Muscle layer of colon (tissue), 2 donors: Measurements from ENCODE around the gene PRKCG.

Experiments
- H3K27ac ChIP-seq: one replicate; pipeline ENCODE4 v1.7.0; 2013; ENCODE audit warnings: low read depth, mild to moderate bottlenecking, low read length, moderate library complexity
- H3K27me3 ChIP-seq, 2 donors: one replicate each; pipeline ENCODE4 v1.7.0; 2013; ENCODE audit warnings: low read length in 2 of 2, mild to moderate bottlenecking in 2 of 2; ENCODE audit not compliant: insufficient read depth in 2 of 2, control insufficient read depth in 1 of 2
- H3K36me3 ChIP-seq: one replicate; pipeline ENCODE4 v1.7.0; 2013; ENCODE audit warnings: mild to moderate bottlenecking, low read length; ENCODE audit not compliant: insufficient read depth
- H3K4me1 ChIP-seq: one replicate; pipeline ENCODE4 v1.7.0; 2013; ENCODE audit warnings: mild to moderate bottlenecking, low read length; ENCODE audit not compliant: insufficient read depth
- H3K4me3 ChIP-seq, 2 donors: one replicate each; pipeline ENCODE4 v1.7.0; 2013; ENCODE audit warnings: low read length in 2 of 2, low read depth in 1 of 2, mild to moderate bottlenecking in 1 of 2, moderate library complexity in 1 of 2
- H3K9ac ChIP-seq: one replicate; pipeline ENCODE4 v1.7.0; 2013; ENCODE audit warnings: low read length
- H3K9me3 ChIP-seq: one replicate; pipeline ENCODE4 v1.7.0; 2013; ENCODE audit warnings: mild to moderate bottlenecking, low read length
- donor health status: abdominal sarcoma.
- donor health status: Adenocarcinoma of cecum.

The PRKCG gene

GRCh38 chr19:53883741-53884140 lies 1.7 kb downstream of the PRKCG start:
- H3K9ac ChIP-seq, result no peak overlapping the region
- no peak overlapping the region for H3K4me3 ChIP-seq
- H3K27me3 ChIP-seq, result peaks cover 49 to 54% of the 10 kb centered on the region in 2 donors
- peaks cover 22% of the 10 kb centered on the region for H3K4me1 ChIP-seq
- no peaks in the 10 kb centered on the region for H3K36me3 ChIP-seq
- H3K27ac ChIP-seq, result no peak overlapping the region
- no peaks in the 10 kb centered on the region for H3K9me3 ChIP-seq

GRCh38 chr19:53884256-53884655 lies 2.3 kb downstream of the PRKCG start:
- Histone ChIP-seq H3K9ac (no peak overlapping the region), H3K4me3 (no peak overlapping the region), H3K4me1 (peaks cover 17% of the 10 kb centered on the region), H3K9me3 (no peaks in the 10 kb centered on the region), H3K36me3 (no peaks in the 10 kb centered on the region), H3K27ac (no peak overlapping the region), H3K27me3 (peaks cover 49% of the 10 kb centered on the region in 2 donors)

GRCh38 chr19:53885036-53885435 lies 3.0 kb downstream of the PRKCG start:
- Histone ChIP-seq H3K27me3 (peaks cover 42 to 49% of the 10 kb centered on the region in 2 donors), H3K36me3 (no peaks in the 10 kb centered on the region), H3K27ac (no peak overlapping the region), H3K4me1 (peaks cover 12% of the 10 kb centered on the region), H3K9ac (no peak overlapping the region), H3K9me3 (no peaks in the 10 kb centered on the region), H3K4me3 (no peak overlapping the region)

- H3K27ac ChIP-seq, result no peak overlapping the region
- H3K9me3 ChIP-seq, result no peaks in the 10 kb centered on the region
- no peak overlapping the region for H3K4me3 ChIP-seq
- H3K4me1 ChIP-seq, result no peaks in the 10 kb centered on the region
- no peaks in the 10 kb centered on the region for H3K36me3 ChIP-seq
- peaks cover 9 to 28% of the 10 kb centered on the region in 2 donors for H3K27me3 ChIP-seq
- H3K9ac ChIP-seq, result no peak overlapping the region
Observed at GRCh38 chr19:53892301-53892980, 10.4 kb downstream of the PRKCG start.

GRCh38 chr19:53892981-53893325 lies 11.0 kb downstream of the PRKCG start:
- Histone ChIP-seq H3K4me1 (no peaks in the 10 kb centered on the region), H3K27me3 (peaks cover 14 to 31% of the 10 kb centered on the region in 2 donors), H3K27ac (no peak overlapping the region), H3K9me3 (no peaks in the 10 kb centered on the region), H3K9ac (no peak overlapping the region), H3K4me3 (no peak overlapping the region), H3K36me3 (no peaks in the 10 kb centered on the region)

GRCh38 chr19:53894707-53895106 lies 12.7 kb downstream of the PRKCG start:
- H3K9me3 ChIP-seq, result no peaks in the 10 kb centered on the region
- H3K9ac ChIP-seq, result no peak overlapping the region
- H3K27ac ChIP-seq, result no peak overlapping the region
- H3K4me3 ChIP-seq, result no peak overlapping the region
- H3K36me3 ChIP-seq, result no peaks in the 10 kb centered on the region
- peaks cover 18 to 42% of the 10 kb centered on the region in 2 donors for H3K27me3 ChIP-seq
- H3K4me1 ChIP-seq, result no peaks in the 10 kb centered on the region

- H3K27ac ChIP-seq, result no peak overlapping the region
- no peaks in the 10 kb centered on the region for H3K4me1 ChIP-seq
- no peak overlapping the region for H3K4me3 ChIP-seq
- H3K9ac ChIP-seq, result no peak overlapping the region
- H3K36me3 ChIP-seq, result no peaks in the 10 kb centered on the region
- H3K27me3 ChIP-seq, result peaks cover 18 to 47% of the 10 kb centered on the region in 2 donors
- no peaks in the 10 kb centered on the region for H3K9me3 ChIP-seq
Observed at GRCh38 chr19:53896682-53897081, 14.7 kb downstream of the PRKCG start.

- Histone ChIP-seq H3K9me3 (no peaks in the 10 kb centered on the region), H3K36me3 (no peaks in the 10 kb centered on the region), H3K27me3 (peaks cover 18 to 44% of the 10 kb centered on the region in 2 donors), H3K4me3 (no peak overlapping the region), H3K27ac (no peak overlapping the region), H3K9ac (no peak overlapping the region), H3K4me1 (no peaks in the 10 kb centered on the region)
Observed at GRCh38 chr19:53897459-53897858, 15.5 kb downstream of the PRKCG start.

- H3K27me3 ChIP-seq, result peaks cover 18 to 44% of the 10 kb centered on the region in 2 donors
- no peaks in the 10 kb centered on the region for H3K9me3 ChIP-seq
- H3K27ac ChIP-seq, result no peak overlapping the region
- H3K4me1 ChIP-seq, result no peaks in the 10 kb centered on the region
- H3K36me3 ChIP-seq, result no peaks in the 10 kb centered on the region
- no peak overlapping the region for H3K4me3 ChIP-seq
- no peak overlapping the region for H3K9ac ChIP-seq
Observed at GRCh38 chr19:53898166-53898565, 16.2 kb downstream of the PRKCG start.

GRCh38 chr19:53898636-53899341 lies 16.8 kb downstream of the PRKCG start:
- Histone ChIP-seq H3K4me3 (no peak overlapping the region), H3K9me3 (no peaks in the 10 kb centered on the region), H3K27ac (no peak overlapping the region), H3K27me3 (peaks cover 18 to 47% of the 10 kb centered on the region in 2 donors), H3K36me3 (no peaks in the 10 kb centered on the region), H3K4me1 (no peaks in the 10 kb centered on the region), H3K9ac (no peak overlapping the region)

- Histone ChIP-seq H3K4me1 (no peaks in the 10 kb centered on the region), H3K36me3 (no peaks in the 10 kb centered on the region), H3K9me3 (no peaks in the 10 kb centered on the region), H3K27me3 (peaks cover 18 to 50% of the 10 kb centered on the region in 2 donors), H3K27ac (no peak overlapping the region), H3K9ac (no peak overlapping the region), H3K4me3 (no peak overlapping the region)
Observed at GRCh38 chr19:53900191-53900860, 18.3 kb downstream of the PRKCG start.
